WTC11 (cell line): ENCODE data around the gene CUTA. TPM values are rescaled to one million over a fixed set of nuclear protein-coding genes. Genes with fewer than 3 reads are reported as not detected.

Experiments
- CREB1 ChIP-seq: sonication (generic); formaldehyde crosslinking; IDR thresholded peaks from 2 replicates; pipeline ENCODE4 v1.8.0; 2023; ENCODE audit warnings: mild to moderate bottlenecking, missing genetic modification reagents
- FOXK1 ChIP-seq: sonication (generic); formaldehyde crosslinking; IDR thresholded peaks from 2 replicates; pipeline ENCODE4 v1.8.0; 2022; ENCODE audit warnings: mild to moderate bottlenecking, moderate library complexity, missing genetic modification reagents
- KAT7 ChIP-seq: sonication (generic); formaldehyde crosslinking; IDR thresholded peaks from 2 replicates; pipeline ENCODE4 v1.8.1; 2023; ENCODE audit warnings: missing genetic modification reagents, mild to moderate bottlenecking, borderline replicate concordance
- NFE2L1 ChIP-seq: sonication (generic); formaldehyde crosslinking; IDR thresholded peaks from 2 replicates; pipeline ENCODE4 v1.8.1; 2023; ENCODE audit warnings: missing genetic modification reagents
- NFYB ChIP-seq: sonication (generic); formaldehyde crosslinking; conservative IDR thresholded peaks from 2 replicates; pipeline ENCODE4 v1.8.0; 2022; ENCODE audit warnings: low read depth, missing genetic modification reagents
- RELA ChIP-seq: sonication (generic); formaldehyde crosslinking; IDR thresholded peaks from 2 replicates; pipeline ENCODE4 v1.8.1; 2022; ENCODE audit warnings: missing genetic modification reagents, mild to moderate bottlenecking, borderline replicate concordance
- SMAD3 ChIP-seq: sonication (generic); formaldehyde crosslinking; IDR thresholded peaks from 2 replicates; pipeline ENCODE4 v1.8.0; 2022; ENCODE audit warnings: missing genetic modification reagents, mild to moderate bottlenecking, borderline replicate concordance
- TEAD1 ChIP-seq: sonication (generic); formaldehyde crosslinking; IDR thresholded peaks from 2 replicates; pipeline ENCODE4 v1.8.0; 2022; ENCODE audit warnings: mild to moderate bottlenecking, missing genetic modification reagents
- total RNA-seq: library from RNA; stranded (reverse); gene quantifications from 3 replicates; pipeline ENCODE4 v1.2.3, GENCODE V29; 2021
- TF ChIP-seq, protein P1 (sequence below): fragments of 250-450 bp; sonication (Bioruptor Pico); IDR thresholded peaks from 2 replicates; pipeline ENCODE4 v1.9.0; 2021; ENCODE audit warnings: moderate library complexity, mild to moderate bottlenecking, inconsistent platforms, borderline replicate concordance
- TF ChIP-seq, protein P2 (sequence below): sonication (generic); formaldehyde crosslinking; IDR thresholded peaks from 2 replicates; pipeline ENCODE4 v1.8.1; 2023; ENCODE audit warnings: mild to moderate bottlenecking, moderate library complexity, missing genetic modification reagents
- TF ChIP-seq, protein P3 (sequence below): sonication (generic); formaldehyde crosslinking; IDR thresholded peaks from 2 replicates; pipeline ENCODE4 v1.8.1; 2022; ENCODE audit warnings: mild to moderate bottlenecking, moderate library complexity, missing genetic modification reagents
- TF ChIP-seq, protein P4 (sequence below): sonication (generic); formaldehyde crosslinking; IDR thresholded peaks from 2 replicates; pipeline ENCODE4 v1.8.1; 2023; ENCODE audit warnings: mild to moderate bottlenecking, missing genetic modification reagents, borderline replicate concordance
- TF ChIP-seq, protein P5 (sequence below): sonication (generic); formaldehyde crosslinking; IDR thresholded peaks from 2 replicates; pipeline ENCODE4 v1.8.0; 2023; ENCODE audit warnings: missing genetic modification reagents
- TF ChIP-seq, protein P6 (sequence below): sonication (generic); formaldehyde crosslinking; IDR thresholded peaks from 2 replicates; pipeline ENCODE4 v1.8.0; 2023; ENCODE audit warnings: mild to moderate bottlenecking, missing genetic modification reagents
- TF ChIP-seq, protein P7 (sequence below): sonication (generic); formaldehyde crosslinking; IDR thresholded peaks from 2 replicates; pipeline ENCODE4 v1.8.0; 2022; ENCODE audit warnings: mild to moderate bottlenecking, missing genetic modification reagents
- TF ChIP-seq, protein P8 (sequence below): sonication (generic); formaldehyde crosslinking; IDR thresholded peaks from 2 replicates; pipeline ENCODE4 v1.8.0; 2022; ENCODE audit warnings: mild to moderate bottlenecking, missing genetic modification reagents

CUTA gene
- total RNA-seq, 1 experiment from 2014 or later: 247 TPM

DNA sequence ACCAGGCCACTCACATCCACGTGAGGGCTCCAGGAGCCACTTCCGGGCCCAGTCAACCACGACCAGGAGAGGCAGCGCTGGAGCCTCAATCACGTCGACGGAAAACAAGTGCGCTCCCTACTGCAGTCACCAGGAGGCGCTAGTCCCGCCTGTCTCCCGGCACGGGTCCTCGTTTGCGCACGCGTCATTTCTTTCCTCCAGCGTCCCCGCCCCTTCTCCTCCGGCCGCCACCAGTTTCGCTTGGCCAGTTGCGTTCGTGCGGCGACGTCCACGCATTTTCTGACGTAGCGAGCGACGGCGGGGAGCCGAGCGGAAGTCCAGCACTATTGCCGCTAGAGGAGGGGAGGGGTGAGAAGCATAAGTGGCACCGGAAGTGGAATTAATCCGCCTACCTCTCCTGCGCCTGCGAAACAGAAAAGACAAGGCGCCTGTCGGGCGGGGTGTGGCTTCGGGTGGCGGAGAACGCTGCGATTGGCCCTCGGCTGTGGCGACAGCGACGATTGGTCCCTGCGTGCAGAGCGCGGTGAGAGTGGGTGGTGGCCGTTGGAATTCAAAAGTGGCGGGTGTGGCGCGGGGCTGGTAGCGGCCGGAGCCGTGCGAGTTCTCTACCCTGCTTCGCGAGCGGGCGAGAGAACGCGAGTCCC, 26.5 kb downstream of the CUTA start, which contains the start of gene KIFC1 (continued):
- TF ChIP-seq, protein P1, sequence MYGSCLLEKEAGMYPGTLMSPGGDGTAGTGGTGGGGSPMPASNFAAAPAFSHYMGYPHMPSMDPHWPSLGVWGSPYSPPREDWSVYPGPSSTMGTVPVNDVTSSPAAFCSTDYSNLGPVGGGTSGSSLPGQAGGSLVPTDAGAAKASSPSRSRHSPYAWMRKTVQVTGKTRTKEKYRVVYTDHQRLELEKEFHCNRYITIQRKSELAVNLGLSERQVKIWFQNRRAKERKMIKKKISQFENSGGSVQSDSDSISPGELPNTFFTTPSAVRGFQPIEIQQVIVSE: no peak
- TF ChIP-seq, protein P2, sequence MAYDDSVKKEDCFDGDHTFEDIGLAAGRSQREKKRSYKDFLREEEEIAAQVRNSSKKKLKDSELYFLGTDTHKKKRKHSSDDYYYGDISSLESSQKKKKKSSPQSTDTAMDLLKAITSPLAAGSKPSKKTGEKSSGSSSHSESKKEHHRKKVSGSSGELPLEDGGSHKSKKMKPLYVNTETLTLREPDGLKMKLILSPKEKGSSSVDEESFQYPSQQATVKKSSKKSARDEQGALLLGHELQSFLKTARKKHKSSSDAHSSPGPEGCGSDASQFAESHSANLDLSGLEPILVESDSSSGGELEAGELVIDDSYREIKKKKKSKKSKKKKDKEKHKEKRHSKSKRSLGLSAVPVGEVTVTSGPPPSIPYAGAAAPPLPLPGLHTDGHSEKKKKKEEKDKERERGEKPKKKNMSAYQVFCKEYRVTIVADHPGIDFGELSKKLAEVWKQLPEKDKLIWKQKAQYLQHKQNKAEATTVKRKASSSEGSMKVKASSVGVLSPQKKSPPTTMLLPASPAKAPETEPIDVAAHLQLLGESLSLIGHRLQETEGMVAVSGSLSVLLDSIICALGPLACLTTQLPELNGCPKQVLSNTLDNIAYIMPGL: peak; percentile 82
- TF ChIP-seq FOXK1 (CRISPR knock-in tag) (no peak; the same call in 1 of the 2 replicates), RELA (no peak), NFE2L1 (peak; percentile 75; the same call in 1 of the 2 replicates), CREB1 (CRISPR knock-in tag) (peak; percentile 74; the same call in 1 of the 2 replicates), KAT7 (CRISPR knock-in tag) (no peak), SMAD3 (no peak), NFYB (CRISPR knock-in tag) (peak; percentile 72), TEAD1 (CRISPR knock-in tag) (peak; percentile 64; the same call in 1 of the 2 replicates)
- TF ChIP-seq, protein P3, sequence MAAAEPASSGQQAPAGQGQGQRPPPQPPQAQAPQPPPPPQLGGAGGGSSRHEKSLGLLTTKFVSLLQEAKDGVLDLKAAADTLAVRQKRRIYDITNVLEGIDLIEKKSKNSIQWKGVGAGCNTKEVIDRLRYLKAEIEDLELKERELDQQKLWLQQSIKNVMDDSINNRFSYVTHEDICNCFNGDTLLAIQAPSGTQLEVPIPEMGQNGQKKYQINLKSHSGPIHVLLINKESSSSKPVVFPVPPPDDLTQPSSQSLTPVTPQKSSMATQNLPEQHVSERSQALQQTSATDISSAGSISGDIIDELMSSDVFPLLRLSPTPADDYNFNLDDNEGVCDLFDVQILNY (CRISPR knock-in tag): peak; percentile 91
- TF ChIP-seq, protein P4, sequence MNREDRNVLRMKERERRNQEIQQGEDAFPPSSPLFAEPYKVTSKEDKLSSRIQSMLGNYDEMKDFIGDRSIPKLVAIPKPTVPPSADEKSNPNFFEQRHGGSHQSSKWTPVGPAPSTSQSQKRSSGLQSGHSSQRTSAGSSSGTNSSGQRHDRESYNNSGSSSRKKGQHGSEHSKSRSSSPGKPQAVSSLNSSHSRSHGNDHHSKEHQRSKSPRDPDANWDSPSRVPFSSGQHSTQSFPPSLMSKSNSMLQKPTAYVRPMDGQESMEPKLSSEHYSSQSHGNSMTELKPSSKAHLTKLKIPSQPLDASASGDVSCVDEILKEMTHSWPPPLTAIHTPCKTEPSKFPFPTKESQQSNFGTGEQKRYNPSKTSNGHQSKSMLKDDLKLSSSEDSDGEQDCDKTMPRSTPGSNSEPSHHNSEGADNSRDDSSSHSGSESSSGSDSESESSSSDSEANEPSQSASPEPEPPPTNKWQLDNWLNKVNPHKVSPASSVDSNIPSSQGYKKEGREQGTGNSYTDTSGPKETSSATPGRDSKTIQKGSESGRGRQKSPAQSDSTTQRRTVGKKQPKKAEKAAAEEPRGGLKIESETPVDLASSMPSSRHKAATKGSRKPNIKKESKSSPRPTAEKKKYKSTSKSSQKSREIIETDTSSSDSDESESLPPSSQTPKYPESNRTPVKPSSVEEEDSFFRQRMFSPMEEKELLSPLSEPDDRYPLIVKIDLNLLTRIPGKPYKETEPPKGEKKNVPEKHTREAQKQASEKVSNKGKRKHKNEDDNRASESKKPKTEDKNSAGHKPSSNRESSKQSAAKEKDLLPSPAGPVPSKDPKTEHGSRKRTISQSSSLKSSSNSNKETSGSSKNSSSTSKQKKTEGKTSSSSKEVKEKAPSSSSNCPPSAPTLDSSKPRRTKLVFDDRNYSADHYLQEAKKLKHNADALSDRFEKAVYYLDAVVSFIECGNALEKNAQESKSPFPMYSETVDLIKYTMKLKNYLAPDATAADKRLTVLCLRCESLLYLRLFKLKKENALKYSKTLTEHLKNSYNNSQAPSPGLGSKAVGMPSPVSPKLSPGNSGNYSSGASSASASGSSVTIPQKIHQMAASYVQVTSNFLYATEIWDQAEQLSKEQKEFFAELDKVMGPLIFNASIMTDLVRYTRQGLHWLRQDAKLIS (CRISPR knock-in tag): no peak
- TF ChIP-seq, protein P5, sequence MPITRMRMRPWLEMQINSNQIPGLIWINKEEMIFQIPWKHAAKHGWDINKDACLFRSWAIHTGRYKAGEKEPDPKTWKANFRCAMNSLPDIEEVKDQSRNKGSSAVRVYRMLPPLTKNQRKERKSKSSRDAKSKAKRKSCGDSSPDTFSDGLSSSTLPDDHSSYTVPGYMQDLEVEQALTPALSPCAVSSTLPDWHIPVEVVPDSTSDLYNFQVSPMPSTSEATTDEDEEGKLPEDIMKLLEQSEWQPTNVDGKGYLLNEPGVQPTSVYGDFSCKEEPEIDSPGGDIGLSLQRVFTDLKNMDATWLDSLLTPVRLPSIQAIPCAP (CRISPR knock-in tag): 0 out of 2 replicates have a peak, but pooled peaks have one; percentile 64
- TF ChIP-seq, protein P6, sequence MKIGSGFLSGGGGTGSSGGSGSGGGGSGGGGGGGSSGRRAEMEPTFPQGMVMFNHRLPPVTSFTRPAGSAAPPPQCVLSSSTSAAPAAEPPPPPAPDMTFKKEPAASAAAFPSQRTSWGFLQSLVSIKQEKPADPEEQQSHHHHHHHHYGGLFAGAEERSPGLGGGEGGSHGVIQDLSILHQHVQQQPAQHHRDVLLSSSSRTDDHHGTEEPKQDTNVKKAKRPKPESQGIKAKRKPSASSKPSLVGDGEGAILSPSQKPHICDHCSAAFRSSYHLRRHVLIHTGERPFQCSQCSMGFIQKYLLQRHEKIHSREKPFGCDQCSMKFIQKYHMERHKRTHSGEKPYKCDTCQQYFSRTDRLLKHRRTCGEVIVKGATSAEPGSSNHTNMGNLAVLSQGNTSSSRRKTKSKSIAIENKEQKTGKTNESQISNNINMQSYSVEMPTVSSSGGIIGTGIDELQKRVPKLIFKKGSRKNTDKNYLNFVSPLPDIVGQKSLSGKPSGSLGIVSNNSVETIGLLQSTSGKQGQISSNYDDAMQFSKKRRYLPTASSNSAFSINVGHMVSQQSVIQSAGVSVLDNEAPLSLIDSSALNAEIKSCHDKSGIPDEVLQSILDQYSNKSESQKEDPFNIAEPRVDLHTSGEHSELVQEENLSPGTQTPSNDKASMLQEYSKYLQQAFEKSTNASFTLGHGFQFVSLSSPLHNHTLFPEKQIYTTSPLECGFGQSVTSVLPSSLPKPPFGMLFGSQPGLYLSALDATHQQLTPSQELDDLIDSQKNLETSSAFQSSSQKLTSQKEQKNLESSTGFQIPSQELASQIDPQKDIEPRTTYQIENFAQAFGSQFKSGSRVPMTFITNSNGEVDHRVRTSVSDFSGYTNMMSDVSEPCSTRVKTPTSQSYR (CRISPR knock-in tag): no peak
- TF ChIP-seq, protein P7, sequence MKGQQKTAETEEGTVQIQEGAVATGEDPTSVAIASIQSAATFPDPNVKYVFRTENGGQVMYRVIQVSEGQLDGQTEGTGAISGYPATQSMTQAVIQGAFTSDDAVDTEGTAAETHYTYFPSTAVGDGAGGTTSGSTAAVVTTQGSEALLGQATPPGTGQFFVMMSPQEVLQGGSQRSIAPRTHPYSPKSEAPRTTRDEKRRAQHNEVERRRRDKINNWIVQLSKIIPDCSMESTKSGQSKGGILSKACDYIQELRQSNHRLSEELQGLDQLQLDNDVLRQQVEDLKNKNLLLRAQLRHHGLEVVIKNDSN (CRISPR knock-in tag): peak; percentile 75
- TF ChIP-seq, protein P8, sequence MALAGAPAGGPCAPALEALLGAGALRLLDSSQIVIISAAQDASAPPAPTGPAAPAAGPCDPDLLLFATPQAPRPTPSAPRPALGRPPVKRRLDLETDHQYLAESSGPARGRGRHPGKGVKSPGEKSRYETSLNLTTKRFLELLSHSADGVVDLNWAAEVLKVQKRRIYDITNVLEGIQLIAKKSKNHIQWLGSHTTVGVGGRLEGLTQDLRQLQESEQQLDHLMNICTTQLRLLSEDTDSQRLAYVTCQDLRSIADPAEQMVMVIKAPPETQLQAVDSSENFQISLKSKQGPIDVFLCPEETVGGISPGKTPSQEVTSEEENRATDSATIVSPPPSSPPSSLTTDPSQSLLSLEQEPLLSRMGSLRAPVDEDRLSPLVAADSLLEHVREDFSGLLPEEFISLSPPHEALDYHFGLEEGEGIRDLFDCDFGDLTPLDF (CRISPR knock-in tag): peak; percentile 69; the same call in 1 of the 2 replicates
- TF ChIP-seq, all 79 proteins: peak for 18
